ENCODE measurements around the gene CENPH. TPM values are rescaled to one million over a fixed set of nuclear protein-coding genes. Genes with fewer than 3 reads are reported as not detected.

CENPH gene
- total RNA-seq, 1 donor from 2014 or later = 13.0 TPM

DNA sequence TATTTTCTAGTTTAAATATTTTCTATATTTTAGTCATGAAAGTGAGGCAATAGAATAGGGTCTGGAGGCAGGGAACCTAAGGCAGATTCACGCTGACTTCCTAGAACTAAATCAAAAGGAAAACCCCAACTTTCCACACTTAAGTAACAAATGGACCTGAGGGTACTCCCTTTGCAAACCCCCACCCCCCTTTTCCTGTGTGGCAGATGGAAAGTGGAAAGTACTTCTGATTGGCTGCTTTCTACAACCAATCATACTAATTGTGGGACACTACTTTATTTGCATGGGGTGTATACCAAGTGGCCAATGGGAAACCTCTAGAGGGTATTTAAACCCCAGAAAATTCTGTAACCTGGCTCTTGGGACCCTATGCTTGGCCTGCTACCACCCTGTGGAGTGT is 4.8 kb upstream of the CENPH start:
- POLR2A ChIA-PET = no interaction called here
- CTCF ChIA-PET = no interaction called here
- Mint-ChIP-seq H3K27me3 (no peaks in the 10 kb centered on the region), H3K27ac (no peak overlapping the region), H3K36me3 (ENCODE audit: low read depth) (no peaks in the 10 kb centered on the region), H3K9me3 (no peaks in the 10 kb centered on the region), H3K4me3 (no peak overlapping the region), H3K4me1 (peaks cover 8% of the 10 kb centered on the region)
- TF ChIP-seq, protein P1, sequence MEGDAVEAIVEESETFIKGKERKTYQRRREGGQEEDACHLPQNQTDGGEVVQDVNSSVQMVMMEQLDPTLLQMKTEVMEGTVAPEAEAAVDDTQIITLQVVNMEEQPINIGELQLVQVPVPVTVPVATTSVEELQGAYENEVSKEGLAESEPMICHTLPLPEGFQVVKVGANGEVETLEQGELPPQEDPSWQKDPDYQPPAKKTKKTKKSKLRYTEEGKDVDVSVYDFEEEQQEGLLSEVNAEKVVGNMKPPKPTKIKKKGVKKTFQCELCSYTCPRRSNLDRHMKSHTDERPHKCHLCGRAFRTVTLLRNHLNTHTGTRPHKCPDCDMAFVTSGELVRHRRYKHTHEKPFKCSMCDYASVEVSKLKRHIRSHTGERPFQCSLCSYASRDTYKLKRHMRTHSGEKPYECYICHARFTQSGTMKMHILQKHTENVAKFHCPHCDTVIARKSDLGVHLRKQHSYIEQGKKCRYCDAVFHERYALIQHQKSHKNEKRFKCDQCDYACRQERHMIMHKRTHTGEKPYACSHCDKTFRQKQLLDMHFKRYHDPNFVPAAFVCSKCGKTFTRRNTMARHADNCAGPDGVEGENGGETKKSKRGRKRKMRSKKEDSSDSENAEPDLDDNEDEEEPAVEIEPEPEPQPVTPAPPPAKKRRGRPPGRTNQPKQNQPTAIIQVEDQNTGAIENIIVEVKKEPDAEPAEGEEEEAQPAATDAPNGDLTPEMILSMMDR (IDR thresholded peaks at IDR 0.05) = no peak
- no peak for DNase-seq
- intact Hi-C loops (cut with micrococcal nuclease) = no loop called here
- ATAC-seq (ENCODE audit: low read depth) = no peak

DNA sequence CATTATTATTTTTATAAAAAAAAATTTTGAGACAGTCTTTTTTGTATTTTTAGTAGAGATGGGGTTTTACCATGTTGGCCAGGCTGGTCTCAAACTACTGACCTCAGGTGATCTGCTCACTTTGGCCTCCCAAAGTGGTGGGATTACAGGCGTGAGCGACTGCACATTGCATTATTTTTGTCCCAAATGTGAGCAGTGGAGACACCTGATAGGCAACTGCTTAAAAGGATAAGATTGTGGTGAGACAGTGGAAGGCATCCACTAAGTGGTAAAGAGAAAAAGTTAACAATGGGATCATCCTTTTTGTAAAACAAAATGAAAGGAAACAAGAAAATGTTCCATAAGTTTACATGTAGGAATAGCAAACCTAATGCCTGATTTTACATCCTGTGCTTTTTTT is 2.0 kb upstream of the CENPH start:
- Mint-ChIP-seq H3K9me3 (no peaks in the 10 kb centered on the region), H3K4me3 (no peak overlapping the region), H3K27me3 (no peaks in the 10 kb centered on the region), H3K36me3 (ENCODE audit: low read depth) (peaks cover 2% of the 10 kb centered on the region), H3K27ac (no peak overlapping the region), H3K4me1 (peaks cover 14% of the 10 kb centered on the region)
- ATAC-seq (ENCODE audit: low read depth) (no peak), DNase-seq (no peak)
- CTCF ChIA-PET = no interaction called here
- TF ChIP-seq, protein P1 (IDR thresholded peaks at IDR 0.05) = no peak
- POLR2A ChIA-PET = interaction anchor here (0.6 kb wide), 1 partner anchor 317 kb away, joined by 6 read pairs; no protein-coding TSS in a partner anchor
- intact Hi-C loops (cut with micrococcal nuclease) = no loop called here

DNA sequence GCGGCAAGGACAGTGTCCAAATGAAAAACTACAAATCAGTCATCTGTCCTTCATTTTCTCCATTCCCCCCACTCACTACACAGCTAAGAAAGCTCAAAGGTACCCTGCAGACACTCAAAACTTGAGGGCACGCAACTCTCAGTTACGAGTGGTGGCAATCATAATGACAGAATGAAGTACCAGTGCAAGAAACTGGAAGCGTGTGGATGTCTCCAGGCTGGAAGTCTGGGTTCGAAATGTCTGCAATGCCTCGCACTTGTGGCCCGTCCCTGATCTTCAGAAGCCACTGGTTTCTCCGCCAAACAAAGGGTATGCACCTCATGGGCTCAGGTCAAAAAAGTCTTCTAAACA is 597 bp upstream of the CENPH start:
- peak overlapping the region; percentile 90 for H3K27ac Mint-ChIP-seq
- ChIA-PET CTCF (no interaction called here), POLR2A (interaction anchor here (0.6 to 2.2 kb wide), 2 partner anchors 11 to 28 kb away, joined by 3 to 11 read pairs; a partner anchor contains a TSS)
- intact Hi-C loops (cut with micrococcal nuclease) = loop anchor here (1.0 kb wide), 6 partner anchors 21 to 181 kb away; partner anchors contain the start of genes AK6, CCDC125, CCNB1 and CDK7
- TF ChIP-seq, protein P1 (IDR thresholded peaks at IDR 0.05) = no peak
- ATAC-seq (ENCODE audit: low read depth) (no peak), DNase-seq (no peak)
- peaks cover 14% of the 10 kb centered on the region for H3K4me1 Mint-ChIP-seq
- H3K27me3 Mint-ChIP-seq = no peaks in the 10 kb centered on the region
- H3K36me3 Mint-ChIP-seq (ENCODE audit: low read depth) = peaks cover 4% of the 10 kb centered on the region
- H3K9me3 Mint-ChIP-seq = no peaks in the 10 kb centered on the region
- H3K4me3 Mint-ChIP-seq = peak overlapping the region; percentile 92

DNA sequence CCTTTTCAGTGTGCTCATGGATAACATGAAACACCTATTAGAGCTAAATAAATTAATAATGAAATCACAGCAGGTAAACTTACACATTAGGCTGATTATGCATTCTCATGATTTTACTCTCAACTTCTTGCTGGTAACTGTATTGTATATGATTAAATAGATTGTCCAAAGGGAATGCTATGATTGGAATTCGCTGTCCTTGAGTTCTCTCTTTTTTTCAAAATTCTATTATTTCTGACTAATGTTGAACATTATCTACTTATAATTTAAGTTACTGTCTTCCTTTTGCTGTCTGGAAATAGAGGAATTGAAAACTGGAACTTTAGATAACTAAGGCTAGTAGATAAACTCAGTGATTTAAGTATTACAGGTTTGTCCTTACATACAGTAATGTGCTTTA is 13.1 kb downstream of the CENPH start:
- H3K9me3 Mint-ChIP-seq = no peaks in the 10 kb centered on the region
- peaks cover 2% of the 10 kb centered on the region for H3K4me1 Mint-ChIP-seq
- ATAC-seq (ENCODE audit: low read depth) (no peak), DNase-seq (no peak)
- peaks cover 17% of the 10 kb centered on the region for H3K36me3 Mint-ChIP-seq (ENCODE audit: low read depth)
- ChIA-PET POLR2A (no interaction called here), CTCF (no interaction called here)
- no peaks in the 10 kb centered on the region for H3K27me3 Mint-ChIP-seq
- intact Hi-C loops (cut with micrococcal nuclease) = no loop called here
- no peak overlapping the region for H3K27ac Mint-ChIP-seq
- TF ChIP-seq, protein P1 (IDR thresholded peaks at IDR 0.05) = no peak
- no peak overlapping the region for H3K4me3 Mint-ChIP-seq

DNA sequence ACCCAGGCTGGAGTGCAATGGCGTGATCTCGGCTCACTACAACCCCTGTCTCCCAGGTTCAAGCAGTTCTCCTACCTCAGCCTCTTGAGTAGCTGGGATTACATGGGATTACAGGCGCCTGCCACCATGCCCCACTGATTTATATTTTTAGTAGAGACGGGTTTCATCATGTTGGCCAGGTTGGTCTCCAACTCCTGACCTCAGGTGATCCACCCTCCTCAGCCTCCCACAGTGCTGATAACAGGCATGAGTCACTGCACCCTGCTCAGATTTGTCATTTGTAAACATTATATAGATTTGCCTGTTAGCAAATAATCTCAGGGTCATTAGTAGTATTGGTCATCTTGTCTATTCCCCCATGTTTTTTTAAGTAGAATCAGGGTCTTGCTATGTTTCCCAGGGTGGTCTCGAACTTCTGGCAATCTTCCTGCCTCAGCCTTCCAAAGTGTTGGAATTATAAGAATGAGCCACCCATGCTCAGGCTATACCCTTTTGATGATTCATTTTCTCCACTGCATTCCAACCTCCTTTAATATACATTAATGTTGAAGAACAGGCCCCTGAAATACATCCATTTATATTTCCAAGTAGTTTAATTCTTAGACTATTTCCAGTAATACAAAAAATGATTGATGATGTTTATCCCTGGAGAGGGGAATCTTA is 17.3 kb downstream of the CENPH start:
- ATAC-seq (ENCODE audit: low read depth) (no peak), DNase-seq (no peak)
- intact Hi-C loops (cut with micrococcal nuclease) = no loop called here
- ChIA-PET POLR2A (no interaction called here), CTCF (no interaction called here)
- Mint-ChIP-seq H3K4me1 (no peaks in the 10 kb centered on the region), H3K4me3 (no peak overlapping the region), H3K36me3 (ENCODE audit: low read depth) (peaks cover 5% of the 10 kb centered on the region), H3K9me3 (no peaks in the 10 kb centered on the region), H3K27me3 (no peaks in the 10 kb centered on the region), H3K27ac (no peak overlapping the region)
- TF ChIP-seq, protein P1 (IDR thresholded peaks at IDR 0.05) = no peak
